IPS-18c (cell line): Measurements from ENCODE around the gene HECTD4.
A peak's percentile ranks its signal among the peaks of the same experiment; 100 is the strongest.

Experiments used
- H3K4me3 ChIP-seq: 2 replicates; pipeline ENCODE4 v1.7.0; 2013; ENCODE audit warnings: low read depth, mild to moderate bottlenecking, low read length, moderate library complexity; ENCODE audit not compliant: insufficient read depth
- H3K9me3 ChIP-seq: one replicate; pipeline ENCODE4 v1.6.1; 2013; ENCODE audit warnings: mild to moderate bottlenecking, low read length, moderate library complexity; ENCODE audit not compliant: control insufficient read depth, insufficient read depth

Gene HECTD4

GRCh38 chr12:112151766-112152541, 230.3 kb downstream of the HECTD4 start:
- H3K9me3 ChIP-seq, result no peaks in the 10 kb centered on the region
- no peak overlapping the region for H3K4me3 ChIP-seq

- H3K9me3 ChIP-seq, result no peaks in the 10 kb centered on the region
- H3K4me3 ChIP-seq, result no peak overlapping the region
Observed at GRCh38 chr12:112149596-112149995, 232.6 kb downstream of the HECTD4 start.

GRCh38 chr12:112148031-112148513, 234.2 kb downstream of the HECTD4 start:
- Histone ChIP-seq H3K4me3 (no peak overlapping the region), H3K9me3 (no peaks in the 10 kb centered on the region)

- H3K4me3 ChIP-seq, result no peak overlapping the region
- H3K9me3 ChIP-seq, result no peaks in the 10 kb centered on the region
Observed at GRCh38 chr12:112146123-112146522, 236.1 kb downstream of the HECTD4 start.

- H3K4me3 ChIP-seq, result no peak overlapping the region
Observed at GRCh38 chr12:112140728-112141127, 241.5 kb downstream of the HECTD4 start.

GRCh38 chr12:112134731-112135130, 247.5 kb downstream of the HECTD4 start:
- Histone ChIP-seq H3K9me3 (no peaks in the 10 kb centered on the region), H3K4me3 (no peak overlapping the region)

More at GRCh38 chr12:112140728-112141127, 241.5 kb downstream of the HECTD4 start:
- no peaks in the 10 kb centered on the region for H3K9me3 ChIP-seq

GRCh38 chr12:112133418-112133817, 248.8 kb downstream of the HECTD4 start:
- Histone ChIP-seq H3K4me3 (no peak overlapping the region), H3K9me3 (no peaks in the 10 kb centered on the region)

GRCh38 chr12:112131686-112132085, 250.5 kb downstream of the HECTD4 start:
- Histone ChIP-seq H3K4me3 (no peak overlapping the region), H3K9me3 (no peaks in the 10 kb centered on the region)

GRCh38 chr12:112130441-112130998, 251.7 kb downstream of the HECTD4 start:
- no peaks in the 10 kb centered on the region for H3K9me3 ChIP-seq
- H3K4me3 ChIP-seq, result no peak overlapping the region

GRCh38 chr12:112126911-112127310, 255.3 kb downstream of the HECTD4 start:
- H3K4me3 ChIP-seq, result no peak overlapping the region
- no peaks in the 10 kb centered on the region for H3K9me3 ChIP-seq

GRCh38 chr12:112126000-112126438, 256.2 kb downstream of the HECTD4 start:
- Histone ChIP-seq H3K4me3 (peak overlapping the region; percentile 94), H3K9me3 (no peaks in the 10 kb centered on the region)

GRCh38 chr12:112125250-112125999, 256.8 kb downstream of the HECTD4 start, which contains the start of gene TRAFD1:
TRAFD1 (plus strand) TSS chr12:112125560; CDS start chr12:112130523, 4,963 bp downstream.
- H3K4me3 ChIP-seq, result peak within 1 kb of the TSS; percentile 94
- no peaks in the 10 kb centered on the region for H3K9me3 ChIP-seq

- no peak overlapping the region for H3K4me3 ChIP-seq
- H3K9me3 ChIP-seq, result no peaks in the 10 kb centered on the region
Observed at GRCh38 chr12:112124918-112125249, 257.3 kb downstream of the HECTD4 start.

GRCh38 chr12:112122823-112123690, 259.2 kb downstream of the HECTD4 start:
- Histone ChIP-seq H3K4me3 (no peak overlapping the region), H3K9me3 (no peaks in the 10 kb centered on the region)

GRCh38 chr12:112121780-112122565, 260.3 kb downstream of the HECTD4 start:
- Histone ChIP-seq H3K4me3 (peak overlapping the region; percentile 3; the same call in 1 of the 2 replicates), H3K9me3 (no peaks in the 10 kb centered on the region)

GRCh38 chr12:112117685-112118084, 264.5 kb downstream of the HECTD4 start:
- Histone ChIP-seq H3K9me3 (no peaks in the 10 kb centered on the region), H3K4me3 (no peak overlapping the region)
